Vagina (tissue), 2 donors: Measurements from ENCODE around the gene SPTBN4. TPM values are rescaled to one million over a fixed set of nuclear protein-coding genes. Genes with fewer than 3 reads are reported as not detected.

Source experiments
- DNase-seq, 2 donors: peaks; one replicate each; pipeline ENCODE4 v3.0.0-alpha.2; 2017; ENCODE audit errors: extremely low spot score in 2 of 2
- H3K27ac ChIP-seq: fragments of 200-600 bp; sonication (generic); one replicate; pipeline ENCODE4 v1.5.1; 2019
- H3K27me3 ChIP-seq: fragments of 200-600 bp; sonication (generic); one replicate; pipeline ENCODE4 v1.5.1; 2019
- H3K36me3 ChIP-seq, 2 donors: fragments of 200-600 bp; sonication (generic); one replicate each; pipeline ENCODE4 v1.5.1; 2017 to 2019
- H3K4me1 ChIP-seq: fragments of 200-600 bp; sonication (generic); one replicate; pipeline ENCODE4 v1.5.1; 2019
- H3K4me3 ChIP-seq, 2 donors: fragments of 200-600 bp; sonication (generic); 1 replicate in 1 of 2; 2 replicates in 1 of 2; pipeline ENCODE4 v1.5.1; 2016 to 2019
- H3K9me3 ChIP-seq: fragments of 200-600 bp; sonication (generic); one replicate; pipeline ENCODE4 v1.5.1; 2019
- CTCF ChIP-seq, 3 experiments: fragments of 450-650 bp in 2 of 3; fragments of 200-600 bp in 1 of 3; sonication (generic) in 1 of 3; IDR thresholded peaks; one replicate each; pipeline ENCODE4 v1.5.1; 2017 to 2019; ENCODE audit warnings: antibody characterized with exemption in 3 of 3, mild to moderate bottlenecking in 2 of 3, moderate library complexity in 2 of 3
- POLR2A ChIP-seq, 2 donors: fragments of 450-650 bp; IDR thresholded peaks; one replicate each; pipeline ENCODE4 v1.6.1; 2017; ENCODE audit warnings: antibody characterized with exemption in 2 of 2, mild to moderate bottlenecking in 2 of 2, moderate library complexity in 2 of 2
- POLR2AphosphoS5 ChIP-seq, 2 donors: sonication (generic); formaldehyde crosslinking; IDR thresholded peaks; one replicate each; pipeline ENCODE4 v1.9.0; 2017; ENCODE audit warnings: antibody characterized with exemption in 2 of 2, mild to moderate bottlenecking in 2 of 2, low read depth in 1 of 2; ENCODE audit not compliant: insufficient read depth in 1 of 2
- intact Hi-C: fragments of 100-400 bp; cut with DNase I; formaldehyde crosslinking; loops from one replicate; pipeline ENCODE4 v1.15.1; 2023
- total RNA-seq: library from RNA; depleted of rRNA; stranded (reverse); fragments of >200 nt; gene quantifications from one replicate; pipeline ENCODE4 v1.2.3, GENCODE V29; 2016

SPTBN4 gene
- total RNA-seq, 1 donor from 2014 or later, result 1.7 TPM

DNA sequence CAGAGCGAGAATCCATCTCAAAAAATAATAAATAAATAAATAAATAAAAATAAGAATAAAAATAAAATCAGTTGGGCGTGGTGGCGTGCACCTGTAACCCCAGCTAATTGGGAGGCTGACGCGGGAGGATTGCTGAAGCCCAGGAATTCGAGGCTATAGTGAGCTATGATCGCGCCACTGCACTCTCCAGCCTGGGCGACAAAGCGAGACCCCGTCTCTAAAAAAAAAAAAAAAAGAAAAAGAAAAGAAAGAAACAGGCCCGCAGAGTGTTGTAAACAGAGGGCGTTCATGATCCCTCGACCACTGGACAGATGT is 46.4 kb upstream of the SPTBN4 start:
- Histone ChIP-seq H3K27me3 (no peaks in the 10 kb centered on the region), H3K9me3 (no peaks in the 10 kb centered on the region), H3K27ac (peak overlapping the region; percentile 93), H3K36me3 (peaks cover 0 to 10% of the 10 kb centered on the region in 2 donors), H3K4me1 (peaks cover 35% of the 10 kb centered on the region), H3K4me3 (peak overlapping the region; percentile 51 to 74)
- intact Hi-C loops, result loop anchor here (2.0 kb wide), 1 partner anchor 22 kb away; no protein-coding TSS in a partner anchor
- TF ChIP-seq POLR2A (IDR thresholded peaks at IDR 0.05) (no peak), POLR2AphosphoS5 (IDR thresholded peaks at IDR 0.05; ENCODE audit: insufficient read depth in 1 of 2, low read depth in 1 of 2) (no peak)
- DNase-seq, result no peak

GRCh38 chr19:40420766-40421765 is 45.7 kb upstream of the SPTBN4 start:
- TF ChIP-seq CTCF (IDR thresholded peaks at IDR 0.05), result peak; percentile 92 to 94 (median 94)
- TF ChIP-seq POLR2A (IDR thresholded peaks at IDR 0.05), result peak in 1 of 2 donors; percentile 68
- peak; percentile 84 to 99 for TF ChIP-seq POLR2AphosphoS5 (IDR thresholded peaks at IDR 0.05; ENCODE audit: insufficient read depth in 1 of 2, low read depth in 1 of 2)
- peak in 1 of 2 donors; percentile 94 for DNase-seq
- peaks cover 35% of the 10 kb centered on the region for H3K4me1 ChIP-seq
- H3K27me3 ChIP-seq, result no peaks in the 10 kb centered on the region
- intact Hi-C loops, result loop anchor here (2.0 kb wide), 1 partner anchor 22 kb away; no protein-coding TSS in a partner anchor
- peak overlapping the region; percentile 93 for H3K27ac ChIP-seq
- no peaks in the 10 kb centered on the region for H3K9me3 ChIP-seq
- H3K36me3 ChIP-seq, result peaks cover 0 to 10% of the 10 kb centered on the region in 2 donors
- peak overlapping the region; percentile 51 to 74 for H3K4me3 ChIP-seq

DNA sequence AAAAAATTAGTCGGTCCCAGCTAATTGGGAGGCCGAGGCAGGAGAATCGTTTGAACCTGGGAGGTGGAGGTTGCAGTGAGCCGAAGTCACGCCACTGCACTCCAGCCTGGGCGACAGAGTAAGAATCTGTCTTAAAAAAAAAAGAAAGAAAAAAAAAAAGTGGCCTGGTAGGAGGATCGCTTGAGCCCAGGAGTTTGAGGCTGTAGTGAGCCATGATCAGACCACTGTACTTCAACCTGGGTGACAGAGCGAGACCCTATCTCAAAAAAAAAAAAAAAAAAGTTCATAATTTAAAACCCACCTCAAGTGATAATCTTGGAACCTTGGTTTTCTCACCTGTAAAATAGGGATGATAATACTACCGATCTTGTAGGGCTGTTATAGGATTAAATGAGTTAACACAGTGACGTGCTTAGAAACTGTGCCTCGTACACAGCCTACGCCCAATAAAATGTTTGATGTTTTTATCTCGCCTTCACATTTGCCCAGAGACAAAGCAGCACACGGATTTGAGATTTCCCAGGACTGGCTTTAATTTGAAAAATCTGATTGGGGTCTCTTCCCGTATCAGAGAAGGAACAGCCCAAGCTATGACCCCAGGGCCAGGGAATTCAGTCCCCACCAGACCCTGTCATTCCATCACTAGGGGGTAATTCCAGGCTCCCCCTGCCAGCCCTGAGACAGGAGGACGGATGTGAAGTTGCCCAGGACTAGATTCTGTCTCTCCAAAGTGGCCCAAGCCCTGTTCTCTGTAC is 44.6 kb upstream of the SPTBN4 start:
- Histone ChIP-seq H3K4me3 (peak overlapping the region in 1 of 2 donors; percentile 51), H3K4me1 (peaks cover 45% of the 10 kb centered on the region), H3K9me3 (no peaks in the 10 kb centered on the region), H3K27ac (peak overlapping the region; percentile 93), H3K27me3 (no peaks in the 10 kb centered on the region), H3K36me3 (peaks cover 0 to 10% of the 10 kb centered on the region in 2 donors)
- intact Hi-C loops, result loop anchor here (2.0 kb wide), 1 partner anchor 21 kb away; no protein-coding TSS in a partner anchor
- DNase-seq, result no peak
- TF ChIP-seq CTCF (IDR thresholded peaks at IDR 0.05), result no peak
- TF ChIP-seq POLR2AphosphoS5 (IDR thresholded peaks at IDR 0.05; ENCODE audit: insufficient read depth in 1 of 2, low read depth in 1 of 2), result no peak
- no peak for TF ChIP-seq POLR2A (IDR thresholded peaks at IDR 0.05)

DNA sequence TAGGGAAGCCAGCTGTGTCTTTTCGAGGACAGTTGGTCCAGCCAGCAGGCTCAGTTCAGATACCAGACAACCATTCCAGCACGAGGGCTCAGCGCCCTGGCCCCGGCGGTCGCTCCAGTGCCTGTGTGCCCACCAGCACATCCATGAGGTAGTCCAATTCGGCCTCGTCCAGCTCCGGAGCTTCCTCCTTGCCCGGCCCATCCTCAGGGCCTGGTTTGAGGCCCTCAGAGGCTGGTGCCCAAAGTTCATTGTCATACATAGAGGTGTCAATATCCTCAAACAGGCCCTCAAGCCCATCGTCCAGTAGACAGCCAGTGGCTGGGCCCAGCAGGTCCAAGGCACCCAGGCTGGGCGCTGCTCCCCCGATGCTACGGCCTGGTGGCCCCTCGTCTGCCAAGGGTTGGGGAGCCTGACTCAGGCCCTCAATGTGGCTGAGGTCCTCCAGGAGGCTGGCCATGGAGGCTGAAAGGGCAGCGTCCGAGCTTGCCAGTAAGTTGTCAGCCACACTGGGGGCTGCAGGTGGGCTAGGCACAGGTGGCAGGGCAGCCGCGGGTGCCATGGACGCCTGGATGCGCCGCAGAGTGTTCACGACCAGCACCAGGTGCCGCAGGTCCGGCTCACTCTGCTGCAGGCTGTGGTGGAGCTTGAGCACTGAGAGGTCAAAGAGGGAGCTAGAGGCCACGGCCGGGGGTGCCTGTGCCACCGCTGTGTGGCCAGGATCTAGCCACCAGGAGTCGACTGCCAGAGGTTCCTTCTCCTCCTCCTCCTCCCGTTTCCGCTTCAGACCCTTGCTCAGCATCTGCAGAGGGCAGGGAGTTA is 43.8 kb upstream of the SPTBN4 start:
- H3K36me3 ChIP-seq, result peaks cover 0 to 10% of the 10 kb centered on the region in 2 donors
- no peaks in the 10 kb centered on the region for H3K27me3 ChIP-seq
- TF ChIP-seq CTCF (IDR thresholded peaks at IDR 0.05) (no peak), POLR2AphosphoS5 (IDR thresholded peaks at IDR 0.05; ENCODE audit: insufficient read depth in 1 of 2, low read depth in 1 of 2) (no peak), POLR2A (IDR thresholded peaks at IDR 0.05) (no peak)
- no peak overlapping the region for H3K4me3 ChIP-seq
- peak overlapping the region; percentile 93 for H3K27ac ChIP-seq
- H3K4me1 ChIP-seq, result peaks cover 47% of the 10 kb centered on the region
- intact Hi-C loops, result no loop called here
- peak in 1 of 2 donors; percentile 85 for DNase-seq
- H3K9me3 ChIP-seq, result no peaks in the 10 kb centered on the region
